ENCODE results near the gene VRTN. TPM values are rescaled to one million over a fixed set of nuclear protein-coding genes. Genes with fewer than 3 reads are reported as not detected.
A peak's percentile ranks its signal among the peaks of the same experiment; 100 is the strongest.

VRTN gene
- total RNA-seq, 4 donors from 2014 or later = not detected

DNA sequence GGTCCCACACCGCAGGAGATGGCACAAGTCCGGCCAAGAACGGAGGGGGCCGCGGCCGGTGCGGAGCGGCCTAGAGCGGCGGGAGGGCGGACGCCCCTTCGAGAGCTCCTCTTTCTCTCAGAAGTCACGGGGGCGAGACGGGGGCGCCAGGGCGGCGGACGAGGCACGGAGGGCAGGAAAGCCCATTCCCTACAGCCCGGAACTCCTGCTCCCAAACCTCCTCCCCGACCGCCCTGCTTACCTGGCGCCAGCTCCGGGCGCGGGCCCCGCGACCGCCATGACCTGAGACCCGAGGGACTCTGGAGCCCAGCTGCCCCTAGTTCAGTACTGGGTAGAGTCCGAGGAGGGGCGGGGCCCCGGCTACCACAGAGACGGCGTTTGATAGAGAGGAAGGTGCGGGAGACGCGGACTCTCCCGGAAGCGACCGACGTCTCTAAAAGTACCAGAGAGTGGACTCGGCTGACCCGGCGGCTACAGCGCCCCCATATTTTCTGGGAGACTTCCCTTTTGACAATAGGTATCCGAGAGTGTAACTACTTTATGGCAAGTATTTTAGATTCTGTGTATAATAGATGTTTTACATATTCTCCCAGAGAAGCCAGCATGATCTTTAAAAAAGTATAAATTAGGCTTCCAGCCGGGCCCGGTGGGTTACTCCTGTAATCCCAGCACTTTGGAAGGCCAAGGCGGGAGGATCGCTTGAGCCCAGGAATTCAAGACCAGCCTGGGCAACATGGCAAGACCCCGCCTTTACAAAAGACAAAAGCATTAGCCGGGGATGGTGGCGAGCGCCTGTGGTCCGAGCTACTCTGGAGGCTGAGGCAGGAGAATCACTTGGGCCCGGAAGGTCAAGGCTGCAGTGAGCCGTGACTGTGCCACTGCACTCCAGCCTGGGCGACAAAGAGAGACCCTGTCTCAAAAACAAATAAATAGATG is 45.4 kb upstream of the VRTN start, which contains the start of gene ABCD4:
Gene ABCD4 (minus strand): TSS at position 301 of the 936 bp plus-strand sequence. CDS start 22 bp downstream, at position 279.
- peak; percentile 99 for ATAC-seq

DNA sequence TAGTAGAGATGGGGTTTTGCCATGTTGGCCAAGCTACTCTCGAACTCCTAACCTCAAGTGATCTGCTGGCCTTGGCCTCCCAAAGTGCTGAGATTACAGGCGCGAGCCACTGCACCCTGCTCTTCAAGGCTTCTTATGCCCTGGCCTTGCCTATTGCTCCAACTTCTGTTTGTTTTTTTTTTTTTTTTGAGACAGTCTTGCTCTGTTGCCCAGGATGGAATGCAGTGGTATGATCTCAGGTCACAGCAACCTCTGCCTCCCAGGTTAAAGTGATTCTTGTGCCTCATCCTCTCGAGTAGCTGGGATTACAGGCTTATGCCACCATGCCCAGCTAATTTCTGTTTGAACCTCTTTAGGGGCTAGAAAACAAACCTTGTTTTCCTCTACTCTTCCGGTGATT is 39.6 kb upstream of the VRTN start:
- 85 to 90% methylated on average over 4 to 5 of the region's 5 CpGs for WGBS, 2 donors (ENCODE audit: low coverage in 1 of 2)
- TF ChIP-seq, protein P1, sequence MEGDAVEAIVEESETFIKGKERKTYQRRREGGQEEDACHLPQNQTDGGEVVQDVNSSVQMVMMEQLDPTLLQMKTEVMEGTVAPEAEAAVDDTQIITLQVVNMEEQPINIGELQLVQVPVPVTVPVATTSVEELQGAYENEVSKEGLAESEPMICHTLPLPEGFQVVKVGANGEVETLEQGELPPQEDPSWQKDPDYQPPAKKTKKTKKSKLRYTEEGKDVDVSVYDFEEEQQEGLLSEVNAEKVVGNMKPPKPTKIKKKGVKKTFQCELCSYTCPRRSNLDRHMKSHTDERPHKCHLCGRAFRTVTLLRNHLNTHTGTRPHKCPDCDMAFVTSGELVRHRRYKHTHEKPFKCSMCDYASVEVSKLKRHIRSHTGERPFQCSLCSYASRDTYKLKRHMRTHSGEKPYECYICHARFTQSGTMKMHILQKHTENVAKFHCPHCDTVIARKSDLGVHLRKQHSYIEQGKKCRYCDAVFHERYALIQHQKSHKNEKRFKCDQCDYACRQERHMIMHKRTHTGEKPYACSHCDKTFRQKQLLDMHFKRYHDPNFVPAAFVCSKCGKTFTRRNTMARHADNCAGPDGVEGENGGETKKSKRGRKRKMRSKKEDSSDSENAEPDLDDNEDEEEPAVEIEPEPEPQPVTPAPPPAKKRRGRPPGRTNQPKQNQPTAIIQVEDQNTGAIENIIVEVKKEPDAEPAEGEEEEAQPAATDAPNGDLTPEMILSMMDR (IDR thresholded peaks at IDR 0.05) = no peak
- TF ChIP-seq EP300 (IDR thresholded peaks at IDR 0.05) (no peak), POLR2AphosphoS5 (IDR thresholded peaks at IDR 0.05) (no peak), POLR2A (IDR thresholded peaks at IDR 0.05) (no peak)
- no peaks in the 10 kb centered on the region for H3K36me3 ChIP-seq

More for the DNA sequence above, 45.4 kb upstream of the VRTN start, which contains the start of gene ABCD4:
- TF ChIP-seq POLR2A (IDR thresholded peaks at IDR 0.05) = peak; percentile 66 to 67
- TF ChIP-seq, protein P1 (IDR thresholded peaks at IDR 0.05) = peak in 1 of 4 experiments; percentile 70
- TF ChIP-seq POLR2AphosphoS5 (IDR thresholded peaks at IDR 0.05) = peak; percentile 39
- TF ChIP-seq EP300 (IDR thresholded peaks at IDR 0.05) = no peak
- WGBS, 2 donors (ENCODE audit: low coverage in 1 of 2) = 15 to 39% methylated on average over 10 to 17 of the region's 61 CpGs
- Histone ChIP-seq H3K27me3 (no peaks in the 10 kb centered on the region), H3K4me3 (peak within 1 kb of the TSS; percentile 60 to 81), H3K27ac (peak within 1 kb of the TSS; percentile 55 to 89 (median 83)), H3K36me3 (peaks cover 0 to 23% of the 10 kb centered on the region in 2 donors), H3K9me3 (no peaks in the 10 kb centered on the region), H3K4me1 (peaks cover 0 to 45% (median 10%) of the 10 kb centered on the region in 3 donors)

DNA sequence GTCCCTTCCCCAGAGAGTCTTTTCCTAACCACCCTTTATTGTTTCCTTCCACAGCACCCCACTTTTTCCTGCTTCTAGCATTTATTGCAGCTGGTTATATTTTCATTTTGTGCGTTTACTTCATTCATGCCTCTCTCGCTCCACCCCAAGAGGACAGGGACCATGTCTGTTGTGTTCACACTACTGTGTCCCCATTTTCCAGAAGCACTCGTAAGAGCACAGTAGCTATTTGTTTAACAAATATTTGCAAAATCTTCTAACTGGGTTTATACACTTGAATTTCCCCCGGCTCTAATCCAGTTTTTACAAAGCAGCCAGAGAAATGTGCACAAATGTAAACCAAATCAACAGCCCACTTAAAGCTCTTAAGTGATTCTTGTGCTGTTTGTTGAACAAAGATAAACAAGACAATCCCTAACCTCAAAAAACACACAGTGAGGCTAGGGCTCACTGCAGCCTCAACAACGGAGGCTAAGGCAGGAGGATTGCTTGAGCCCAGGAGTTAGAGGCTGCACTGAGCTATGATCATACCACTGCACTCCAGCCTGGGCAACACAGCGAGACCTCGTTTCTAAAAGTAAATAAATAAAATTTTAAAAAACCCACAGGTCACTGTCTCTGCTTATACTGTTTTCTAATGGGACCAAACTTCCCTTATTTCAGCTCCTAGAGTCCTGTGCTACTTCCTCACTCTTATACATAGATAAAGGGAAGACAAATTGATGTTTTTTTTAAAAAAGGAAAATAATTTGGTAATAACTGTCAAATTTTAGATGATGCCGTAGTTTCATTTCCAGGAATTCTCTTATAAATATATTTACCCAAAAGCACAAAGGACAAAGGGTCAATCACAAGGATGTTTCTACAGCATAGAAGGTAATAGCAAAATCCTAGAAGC is 38.9 kb upstream of the VRTN start:
- Histone ChIP-seq H3K4me3 (no peak overlapping the region), H3K9me3 (no peaks in the 10 kb centered on the region), H3K4me1 (no peaks in the 10 kb centered on the region), H3K27ac (no peak overlapping the region), H3K36me3 (no peaks in the 10 kb centered on the region), H3K27me3 (no peaks in the 10 kb centered on the region)
- TF ChIP-seq, protein P1 (IDR thresholded peaks at IDR 0.05) = no peak
- TF ChIP-seq POLR2AphosphoS5 (IDR thresholded peaks at IDR 0.05) = no peak
- no peak for TF ChIP-seq EP300 (IDR thresholded peaks at IDR 0.05)
- TF ChIP-seq POLR2A (IDR thresholded peaks at IDR 0.05) = no peak
- 66 to 67% methylated on average over 7 to 8 of the region's 8 CpGs for WGBS, 2 donors (ENCODE audit: low coverage in 1 of 2)
- ATAC-seq = no peak

More for the DNA sequence above, 39.6 kb upstream of the VRTN start:
- Histone ChIP-seq H3K4me1 (no peaks in the 10 kb centered on the region), H3K27me3 (no peaks in the 10 kb centered on the region), H3K9me3 (no peaks in the 10 kb centered on the region), H3K4me3 (no peak overlapping the region), H3K27ac (no peak overlapping the region)
- ATAC-seq = no peak

DNA sequence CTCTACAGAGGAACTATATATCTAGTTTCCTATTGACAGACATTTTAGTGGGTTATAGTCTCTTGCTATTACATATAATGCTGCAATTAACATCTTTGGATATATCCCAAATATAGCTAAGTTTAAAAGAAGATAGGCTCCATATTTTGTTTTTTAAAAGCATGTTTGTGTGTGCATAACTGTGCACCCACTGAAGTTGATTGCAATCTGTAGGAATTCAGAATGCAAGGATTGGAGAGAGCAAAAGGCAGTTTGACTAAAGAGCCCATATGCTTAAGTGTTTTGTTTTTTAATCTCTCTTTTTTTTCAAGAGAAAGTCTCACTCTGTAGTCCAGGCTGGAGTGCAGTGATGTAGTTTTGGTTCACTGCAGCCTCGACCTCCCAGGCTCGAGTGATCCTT is 36.1 kb upstream of the VRTN start:
- WGBS, 2 donors (ENCODE audit: low coverage in 1 of 2) = 75% methylated on average over 2 of the region's 2 CpGs; no CpG with 5 or more reads in 1 of the 2 donors

DNA sequence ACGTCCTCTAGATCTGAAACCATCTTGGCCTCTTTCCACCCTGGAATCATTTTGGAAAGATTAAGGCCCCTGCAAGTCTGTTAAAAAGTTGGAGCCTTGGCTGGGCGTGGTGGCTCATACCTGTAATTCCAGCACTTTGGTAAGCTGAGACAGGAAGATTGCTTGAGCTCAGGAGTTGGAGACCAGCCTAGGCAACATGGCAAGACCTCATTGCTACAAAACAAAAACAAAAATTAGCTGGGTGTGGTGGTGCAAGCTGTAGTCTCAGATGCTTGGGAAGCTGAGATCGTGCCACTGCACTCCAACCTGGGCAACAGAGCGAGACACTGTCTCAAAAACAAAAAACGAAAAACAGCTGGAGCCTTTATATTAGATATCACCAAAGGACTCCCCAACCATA is 34.7 kb upstream of the VRTN start:
- Histone ChIP-seq H3K4me1 (no peaks in the 10 kb centered on the region), H3K27ac (no peak overlapping the region), H3K4me3 (no peak overlapping the region), H3K36me3 (no peaks in the 10 kb centered on the region), H3K27me3 (no peaks in the 10 kb centered on the region), H3K9me3 (no peaks in the 10 kb centered on the region)
- 49 to 76% methylated on average over 2 to 4 of the region's 5 CpGs for WGBS, 2 donors (ENCODE audit: low coverage in 1 of 2)
- ATAC-seq = no peak
- no peak for TF ChIP-seq EP300 (IDR thresholded peaks at IDR 0.05)
- no peak for TF ChIP-seq POLR2AphosphoS5 (IDR thresholded peaks at IDR 0.05)
- TF ChIP-seq, protein P1 (IDR thresholded peaks at IDR 0.05) = no peak
- no peak for TF ChIP-seq POLR2A (IDR thresholded peaks at IDR 0.05)

More for the DNA sequence above, 36.1 kb upstream of the VRTN start:
- Histone ChIP-seq H3K9me3 (no peaks in the 10 kb centered on the region), H3K36me3 (no peaks in the 10 kb centered on the region), H3K4me3 (no peak overlapping the region), H3K4me1 (no peaks in the 10 kb centered on the region), H3K27me3 (no peaks in the 10 kb centered on the region), H3K27ac (no peak overlapping the region)
- ATAC-seq = no peak
- TF ChIP-seq POLR2A (IDR thresholded peaks at IDR 0.05) (no peak), EP300 (IDR thresholded peaks at IDR 0.05) (no peak)
